Gastrocnemius medialis (tissue), 4 donors: ENCODE results near the gene SCG5. TPM values are rescaled to one million over a fixed set of nuclear protein-coding genes. Genes with fewer than 3 reads are reported as not detected.

Experiments
- ATAC-seq, 2 donors: fragments of 150-250 bp; one replicate each; pipeline ENCODE4 v1.9.1; 2016
- DNase-seq, 2 donors: peaks; one replicate each; pipeline ENCODE4 v3.0.0-alpha.2; 2019
- H3K27ac ChIP-seq, 4 donors: fragments of 200-600 bp; sonication (generic); 1 replicate in 1 of 4; 2 replicates in 3 of 4; pipeline ENCODE4 v1.5.1; 2016 to 2018; ENCODE audit warnings: mild to moderate bottlenecking in 2 of 4, moderate library complexity in 1 of 4
- H3K27me3 ChIP-seq, 3 donors: fragments of 200-600 bp; sonication (generic) in 2 of 3; 1 replicate in 1 of 3; 2 replicates in 2 of 3; pipeline versions ENCODE4 v1.5.1 to v1.6.0; 2016 to 2019; ENCODE audit warnings: mild to moderate bottlenecking in 1 of 3, moderate library complexity in 1 of 3
- H3K36me3 ChIP-seq, 2 donors: fragments of 200-600 bp; sonication (generic) in 1 of 2; one replicate each; pipeline ENCODE4 v1.5.1; 2017 to 2018
- H3K4me1 ChIP-seq, 2 donors: fragments of 200-600 bp; sonication (generic) in 1 of 2; one replicate each; pipeline ENCODE4 v1.5.1; 2016 to 2017; ENCODE audit warnings: mild to moderate bottlenecking in 2 of 2
- H3K4me3 ChIP-seq, 4 donors: fragments of 200-600 bp; sonication (generic) in 3 of 4; 1 replicate in 1 of 4; 2 replicates in 3 of 4; pipeline ENCODE4 v1.5.1; 2016 to 2019; ENCODE audit warnings: mild to moderate bottlenecking in 2 of 4
- H3K9me3 ChIP-seq, 3 donors: fragments of 200-600 bp; sonication (generic) in 2 of 3; 1 replicate in 1 of 3; 2 replicates in 2 of 3; pipeline ENCODE4 v1.5.1; 2016 to 2019
- CTCF ChIP-seq, 5 experiments: fragments of 450-650 bp in 3 of 5; fragments of 200-600 bp in 2 of 5; sonication (generic) in 2 of 5; IDR thresholded peaks in 4 of 5; conservative IDR thresholded peaks in 1 of 5; 1 replicate in 4 of 5; 2 replicates in 1 of 5; pipeline ENCODE4 v1.5.1; 2016 to 2019; ENCODE audit warnings: antibody characterized with exemption in 5 of 5, mild to moderate bottlenecking in 3 of 5, moderate library complexity in 3 of 5
- POLR2A ChIP-seq, 2 donors: fragments of 450-650 bp; IDR thresholded peaks; one replicate each; pipeline ENCODE4 v1.6.1; 2017; ENCODE audit warnings: antibody characterized with exemption in 2 of 2, mild to moderate bottlenecking in 2 of 2, moderate library complexity in 2 of 2
- in situ Hi-C, 4 donors: fragments of 200-750 bp; cut with MboI; loops; one replicate each; pipeline versions ENCODE4 v1.15.0 to v1.8.0; 2017; ENCODE audit warnings: low sequenced_read_pairs in 4 of 4
- intact Hi-C: fragments of 100-400 bp; cut with DNase I; formaldehyde crosslinking; loops from one replicate; pipeline ENCODE4 v1.15.1; 2023; ENCODE audit warnings: low total_unique reads
- total RNA-seq, 4 donors: library from RNA; depleted of rRNA; stranded (reverse); fragments of >200 nt; gene quantifications; one replicate each; pipeline versions ENCODE4 v1.1.0 to v1.2.3, GENCODE V29; 2016

The SCG5 gene
- total RNA-seq, 4 donors from 2014 or later, result 0.53 TPM; not detected in 3

- Histone ChIP-seq H3K9me3 (no peaks in the 10 kb centered on the region), H3K4me1 (no peaks in the 10 kb centered on the region), H3K27ac (no peak overlapping the region), H3K4me3 (no peak overlapping the region), H3K27me3 (no peaks in the 10 kb centered on the region), H3K36me3 (no peaks in the 10 kb centered on the region)
- ATAC-seq, result no peak
- intact Hi-C loops, result no loop called here
- in situ Hi-C loops, result no loop called here
- no peak for DNase-seq
- no peak for TF ChIP-seq CTCF (IDR thresholded peaks at IDR 0.05 in 4 of 5, conservative IDR thresholded peaks at IDR 0.05 in 1 of 5)
- TF ChIP-seq POLR2A (IDR thresholded peaks at IDR 0.05), result no peak
Observed at GRCh38 chr15:32675466-32675865, 34.0 kb downstream of the SCG5 start.

GRCh38 chr15:32676169-32676568 is 34.7 kb downstream of the SCG5 start:
- TF ChIP-seq CTCF (IDR thresholded peaks at IDR 0.05 in 4 of 5, conservative IDR thresholded peaks at IDR 0.05 in 1 of 5) (no peak), POLR2A (IDR thresholded peaks at IDR 0.05) (no peak)
- intact Hi-C loops, result no loop called here
- H3K4me3 ChIP-seq, result no peak overlapping the region
- H3K27me3 ChIP-seq, result no peaks in the 10 kb centered on the region
- ATAC-seq (no peak), DNase-seq (no peak)
- in situ Hi-C loops, result no loop called here
- H3K4me1 ChIP-seq, result no peaks in the 10 kb centered on the region
- no peaks in the 10 kb centered on the region for H3K36me3 ChIP-seq
- H3K27ac ChIP-seq, result no peak overlapping the region
- no peaks in the 10 kb centered on the region for H3K9me3 ChIP-seq

DNA sequence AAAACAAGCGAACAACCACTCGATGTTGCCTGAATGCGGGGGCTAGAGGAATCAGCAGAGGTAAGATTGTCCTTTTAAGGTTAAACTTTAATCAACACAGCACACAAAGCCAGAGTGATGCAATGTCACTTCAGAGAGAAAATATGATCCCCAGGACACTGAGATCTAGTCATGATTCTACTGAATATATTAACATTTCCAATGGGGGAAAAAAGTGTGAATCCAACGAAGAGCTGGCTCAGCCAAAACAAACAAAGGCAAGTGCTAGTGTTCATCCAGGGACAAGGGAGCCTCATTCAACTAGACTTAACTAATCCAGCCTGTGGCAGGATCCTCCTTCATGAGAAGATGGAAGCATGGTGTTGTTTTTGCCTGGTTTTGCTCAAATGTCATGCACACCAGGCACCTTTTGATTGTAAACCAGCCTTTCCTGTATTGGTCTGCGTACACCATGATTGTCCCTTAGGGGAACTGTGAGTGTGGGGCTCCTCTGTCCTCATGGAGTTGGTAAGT is 35.8 kb downstream of the SCG5 start:
- no peaks in the 10 kb centered on the region for H3K36me3 ChIP-seq
- no peak for TF ChIP-seq CTCF (IDR thresholded peaks at IDR 0.05 in 4 of 5, conservative IDR thresholded peaks at IDR 0.05 in 1 of 5)
- no peak for TF ChIP-seq POLR2A (IDR thresholded peaks at IDR 0.05)
- ATAC-seq (no peak), DNase-seq (no peak)
- H3K27me3 ChIP-seq, result no peaks in the 10 kb centered on the region
- intact Hi-C loops, result no loop called here
- H3K27ac ChIP-seq, result no peak overlapping the region
- H3K4me1 ChIP-seq, result no peaks in the 10 kb centered on the region
- H3K4me3 ChIP-seq, result no peak overlapping the region
- in situ Hi-C loops, result no loop called here
- H3K9me3 ChIP-seq, result no peaks in the 10 kb centered on the region

- no peaks in the 10 kb centered on the region for H3K9me3 ChIP-seq
- no peak overlapping the region for H3K27ac ChIP-seq
- ATAC-seq (no peak), DNase-seq (no peak)
- in situ Hi-C loops (no loop called here), intact Hi-C loops (no loop called here)
- H3K4me3 ChIP-seq, result no peak overlapping the region
- no peaks in the 10 kb centered on the region for H3K36me3 ChIP-seq
- TF ChIP-seq POLR2A (IDR thresholded peaks at IDR 0.05) (no peak), CTCF (IDR thresholded peaks at IDR 0.05 in 4 of 5, conservative IDR thresholded peaks at IDR 0.05 in 1 of 5) (no peak)
- H3K4me1 ChIP-seq, result no peaks in the 10 kb centered on the region
- H3K27me3 ChIP-seq, result no peaks in the 10 kb centered on the region
Observed at GRCh38 chr15:32679298-32679690, 37.8 kb downstream of the SCG5 start.

- DNase-seq, result no peak
- ATAC-seq, result peak in 1 of 2 donors; percentile 27
- H3K4me1 ChIP-seq, result no peaks in the 10 kb centered on the region
- in situ Hi-C loops, result no loop called here
- H3K27me3 ChIP-seq, result no peaks in the 10 kb centered on the region
- H3K36me3 ChIP-seq, result no peaks in the 10 kb centered on the region
- no peak overlapping the region for H3K4me3 ChIP-seq
- TF ChIP-seq POLR2A (IDR thresholded peaks at IDR 0.05) (no peak), CTCF (IDR thresholded peaks at IDR 0.05 in 4 of 5, conservative IDR thresholded peaks at IDR 0.05 in 1 of 5) (no peak)
- no peaks in the 10 kb centered on the region for H3K9me3 ChIP-seq
- H3K27ac ChIP-seq, result no peak overlapping the region
- intact Hi-C loops, result no loop called here
Observed at GRCh38 chr15:32682569-32682968, 41.1 kb downstream of the SCG5 start.
